GM19395 (cell line): Measurements from ENCODE around the gene EXOC6.

ENCODE experiments used
- ATAC-seq: cut with Tn5 transposase; IDR thresholded peaks from one replicate; pipeline ENCODE4 v1.9.1; 2021; ENCODE audit warnings: mild to moderate bottlenecking, moderate library complexity; ENCODE audit not compliant: unreplicated experiment

The EXOC6 gene

GRCh38 chr10:93103953-93104352 lies 255.6 kb downstream of the EXOC6 start:
- no peak for ATAC-seq

GRCh38 chr10:93106631-93107072 lies 258.3 kb downstream of the EXOC6 start:
- ATAC-seq: no peak
